Measurements from ENCODE around the gene RPUSD4. TPM values are rescaled to one million over a fixed set of nuclear protein-coding genes. Genes with fewer than 3 reads are reported as not detected.

The RPUSD4 gene
- total RNA-seq, 1 donor from 2014 or later: 45.3 TPM

DNA sequence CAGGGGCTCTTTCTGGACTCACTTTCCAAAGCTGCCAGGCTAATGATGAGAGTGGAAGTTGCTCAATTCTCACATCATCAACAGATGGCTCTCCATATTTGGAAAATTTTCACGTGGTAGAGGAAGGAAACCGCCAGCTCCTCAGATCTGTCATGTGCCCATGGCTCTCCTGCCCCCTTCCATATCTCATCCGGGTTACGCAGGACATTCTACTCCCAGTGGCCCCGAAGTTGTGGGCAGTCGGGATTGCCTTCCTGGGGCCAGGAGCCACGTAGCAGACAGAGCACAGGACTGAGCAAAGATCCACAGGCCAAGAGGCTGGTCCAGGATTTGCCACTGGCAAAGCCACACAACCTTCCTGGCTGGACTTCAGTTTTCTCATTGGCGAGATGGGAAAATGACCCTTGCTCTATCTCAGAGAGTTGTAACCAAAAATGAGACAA is 38.8 kb downstream of the RPUSD4 start:
- no peaks in the 10 kb centered on the region for H3K9me3 Mint-ChIP-seq
- H3K4me3 Mint-ChIP-seq: no peak overlapping the region
- H3K4me1 Mint-ChIP-seq: no peaks in the 10 kb centered on the region
- TF ChIP-seq, protein P1, sequence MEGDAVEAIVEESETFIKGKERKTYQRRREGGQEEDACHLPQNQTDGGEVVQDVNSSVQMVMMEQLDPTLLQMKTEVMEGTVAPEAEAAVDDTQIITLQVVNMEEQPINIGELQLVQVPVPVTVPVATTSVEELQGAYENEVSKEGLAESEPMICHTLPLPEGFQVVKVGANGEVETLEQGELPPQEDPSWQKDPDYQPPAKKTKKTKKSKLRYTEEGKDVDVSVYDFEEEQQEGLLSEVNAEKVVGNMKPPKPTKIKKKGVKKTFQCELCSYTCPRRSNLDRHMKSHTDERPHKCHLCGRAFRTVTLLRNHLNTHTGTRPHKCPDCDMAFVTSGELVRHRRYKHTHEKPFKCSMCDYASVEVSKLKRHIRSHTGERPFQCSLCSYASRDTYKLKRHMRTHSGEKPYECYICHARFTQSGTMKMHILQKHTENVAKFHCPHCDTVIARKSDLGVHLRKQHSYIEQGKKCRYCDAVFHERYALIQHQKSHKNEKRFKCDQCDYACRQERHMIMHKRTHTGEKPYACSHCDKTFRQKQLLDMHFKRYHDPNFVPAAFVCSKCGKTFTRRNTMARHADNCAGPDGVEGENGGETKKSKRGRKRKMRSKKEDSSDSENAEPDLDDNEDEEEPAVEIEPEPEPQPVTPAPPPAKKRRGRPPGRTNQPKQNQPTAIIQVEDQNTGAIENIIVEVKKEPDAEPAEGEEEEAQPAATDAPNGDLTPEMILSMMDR (conservative IDR thresholded peaks at IDR 0.05): no peak
- H3K27me3 Mint-ChIP-seq (ENCODE audit: low read depth): peaks cover 34% of the 10 kb centered on the region
- no peak overlapping the region for H3K27ac Mint-ChIP-seq (ENCODE audit: unreplicated experiment)
- H3K36me3 Mint-ChIP-seq (ENCODE audit: low read depth): no peaks in the 10 kb centered on the region
- DNase-seq (ENCODE audit: low read depth, low spot score): no peak

DNA sequence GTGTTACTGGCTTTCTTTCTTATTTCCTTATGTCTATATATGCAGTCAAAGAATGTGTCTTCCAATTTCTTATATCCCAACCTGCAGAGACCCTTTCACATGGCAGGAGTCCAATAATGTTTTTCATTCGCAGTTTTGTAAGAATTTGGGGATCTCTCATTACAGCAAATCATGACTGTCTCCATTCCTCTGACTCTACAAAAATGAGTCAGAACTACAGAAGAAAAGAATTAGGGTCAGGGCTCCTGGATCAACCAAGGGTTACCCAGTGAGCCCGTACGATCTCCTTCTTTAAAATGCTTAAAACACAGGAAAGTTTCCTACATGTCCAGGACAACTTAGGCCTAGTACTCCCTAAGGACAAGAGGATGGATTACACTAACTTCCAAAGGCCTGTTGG is 42.2 kb downstream of the RPUSD4 start:
- Mint-ChIP-seq H3K4me1 (peaks cover 9% of the 10 kb centered on the region), H3K4me3 (no peak overlapping the region), H3K36me3 (ENCODE audit: low read depth) (no peaks in the 10 kb centered on the region), H3K27ac (ENCODE audit: unreplicated experiment) (no peak overlapping the region), H3K27me3 (ENCODE audit: low read depth) (peaks cover 58% of the 10 kb centered on the region), H3K9me3 (no peaks in the 10 kb centered on the region)
- TF ChIP-seq, protein P1 (conservative IDR thresholded peaks at IDR 0.05): no peak
- no peak for DNase-seq (ENCODE audit: low read depth, low spot score)

DNA sequence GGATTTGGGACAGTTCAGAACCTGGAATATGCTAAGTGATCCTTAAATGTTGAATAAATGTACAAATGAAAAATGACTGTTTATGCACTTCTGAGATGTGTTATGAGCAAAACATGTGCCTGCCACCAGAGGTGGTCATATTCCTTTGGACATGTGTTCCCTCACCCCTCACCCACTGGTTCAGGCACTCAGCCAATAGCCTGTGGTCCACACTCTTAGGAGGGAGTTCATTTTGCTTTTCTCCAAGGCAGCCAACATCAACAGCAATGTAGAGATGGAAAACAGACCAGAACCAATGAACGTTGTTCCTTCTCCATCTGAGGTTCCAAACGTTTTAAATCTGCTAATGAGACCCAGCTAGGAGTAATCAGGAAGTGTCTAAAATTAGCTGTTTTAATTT is 44.0 kb downstream of the RPUSD4 start:
- peaks cover 70% of the 10 kb centered on the region for H3K27me3 Mint-ChIP-seq (ENCODE audit: low read depth)
- no peak overlapping the region for H3K27ac Mint-ChIP-seq (ENCODE audit: unreplicated experiment)
- no peak for DNase-seq (ENCODE audit: low read depth, low spot score)
- peaks cover 23% of the 10 kb centered on the region for H3K4me1 Mint-ChIP-seq
- TF ChIP-seq, protein P1 (conservative IDR thresholded peaks at IDR 0.05): no peak
- H3K36me3 Mint-ChIP-seq (ENCODE audit: low read depth): no peaks in the 10 kb centered on the region
- H3K4me3 Mint-ChIP-seq: no peak overlapping the region
- no peaks in the 10 kb centered on the region for H3K9me3 Mint-ChIP-seq

DNA sequence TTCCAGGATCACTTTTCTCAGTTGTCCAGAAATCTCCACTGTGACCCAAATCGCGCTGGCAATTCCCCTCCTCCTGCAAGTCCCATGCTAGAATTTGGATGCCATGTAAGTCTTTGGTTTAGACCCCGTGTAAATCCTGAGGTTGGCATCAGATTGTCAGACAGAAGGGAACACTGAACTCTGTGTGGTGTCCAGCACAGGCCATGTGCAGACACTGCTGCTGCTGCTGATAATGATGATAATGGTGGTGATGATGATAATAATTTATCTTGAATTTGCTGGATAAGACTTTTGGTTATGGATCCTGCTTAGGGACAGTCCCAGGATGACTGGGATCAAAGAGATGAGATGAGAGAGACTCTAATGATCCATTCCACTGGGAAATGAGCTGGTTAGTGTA is 45.0 kb downstream of the RPUSD4 start:
- Mint-ChIP-seq H3K9me3 (no peaks in the 10 kb centered on the region), H3K4me1 (peaks cover 27% of the 10 kb centered on the region), H3K27ac (ENCODE audit: unreplicated experiment) (no peak overlapping the region), H3K36me3 (ENCODE audit: low read depth) (no peaks in the 10 kb centered on the region), H3K4me3 (no peak overlapping the region), H3K27me3 (ENCODE audit: low read depth) (peaks cover 73% of the 10 kb centered on the region)
- TF ChIP-seq, protein P1 (conservative IDR thresholded peaks at IDR 0.05): no peak
- no peak for DNase-seq (ENCODE audit: low read depth, low spot score)

DNA sequence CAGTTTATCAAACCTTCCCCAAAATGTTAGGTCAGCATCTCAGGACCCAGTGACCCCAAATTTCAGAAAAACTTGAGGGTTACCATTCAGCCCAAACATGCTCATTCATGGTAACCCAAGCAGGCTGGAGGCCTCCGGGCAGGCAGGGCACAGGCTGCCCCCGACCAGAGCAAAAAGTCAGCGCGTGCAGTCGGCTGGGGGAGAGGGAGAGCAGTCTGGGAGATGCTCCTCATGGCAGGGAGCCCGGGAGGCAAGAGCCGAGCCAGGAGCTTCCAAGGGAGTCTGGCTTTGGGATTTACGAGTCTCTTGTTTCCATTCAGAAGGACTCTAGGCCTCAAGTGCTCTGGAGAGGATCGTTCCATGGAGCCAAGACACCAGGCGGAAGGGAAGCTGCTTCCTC is 45.7 kb downstream of the RPUSD4 start:
- no peak for DNase-seq (ENCODE audit: low read depth, low spot score)
- H3K36me3 Mint-ChIP-seq (ENCODE audit: low read depth): no peaks in the 10 kb centered on the region
- H3K27ac Mint-ChIP-seq (ENCODE audit: unreplicated experiment): no peak overlapping the region
- no peak overlapping the region for H3K4me3 Mint-ChIP-seq
- TF ChIP-seq, protein P1 (conservative IDR thresholded peaks at IDR 0.05): no peak
- H3K4me1 Mint-ChIP-seq: peaks cover 27% of the 10 kb centered on the region
- peaks cover 73% of the 10 kb centered on the region for H3K27me3 Mint-ChIP-seq (ENCODE audit: low read depth)
- no peaks in the 10 kb centered on the region for H3K9me3 Mint-ChIP-seq

DNA sequence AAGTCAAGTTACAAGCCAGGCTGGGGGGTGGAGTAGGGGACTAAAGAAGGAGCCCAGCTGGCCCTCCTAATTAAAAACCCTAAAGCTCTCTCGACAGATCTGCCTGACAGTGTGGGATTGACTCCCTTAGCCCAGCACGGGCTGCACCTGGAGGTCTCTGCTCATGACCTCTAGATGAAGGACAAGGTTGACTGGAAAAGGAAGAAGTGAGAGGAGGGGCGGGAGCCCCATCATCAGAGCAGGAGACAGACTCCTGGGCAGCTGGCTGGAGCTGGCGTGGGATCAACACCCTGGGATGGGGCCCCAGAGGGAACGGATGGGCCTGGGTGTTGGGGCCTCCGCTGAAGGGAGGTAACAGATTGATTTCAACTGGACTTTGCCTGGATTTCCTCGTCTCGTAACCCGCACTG is 46.1 kb downstream of the RPUSD4 start:
- TF ChIP-seq, protein P1 (conservative IDR thresholded peaks at IDR 0.05): no peak
- Mint-ChIP-seq H3K4me1 (peaks cover 27% of the 10 kb centered on the region), H3K36me3 (ENCODE audit: low read depth) (no peaks in the 10 kb centered on the region), H3K27ac (ENCODE audit: unreplicated experiment) (no peak overlapping the region), H3K4me3 (no peak overlapping the region), H3K9me3 (no peaks in the 10 kb centered on the region), H3K27me3 (ENCODE audit: low read depth) (peaks cover 78% of the 10 kb centered on the region)
- no peak for DNase-seq (ENCODE audit: low read depth, low spot score)
